ENCODE data around the gene ASTN2.

The ASTN2 gene

GRCh38 chr9:117080765-117081390, 334.0 kb downstream of the ASTN2 start:
- H3K4me1 ChIP-seq: no peaks in the 10 kb centered on the region
- H3K9me3 ChIP-seq: no peaks in the 10 kb centered on the region
- H3K27me3 ChIP-seq: no peaks in the 10 kb centered on the region
- no peak overlapping the region for H3K27ac ChIP-seq
- DNase-seq: no peak
- no peaks in the 10 kb centered on the region for H3K36me3 ChIP-seq
- intact Hi-C loops (cut with DNase I; ENCODE audit: low total_unique reads): no loop called here
- no peak for TF ChIP-seq CTCF (IDR thresholded peaks at IDR 0.05)
- no peak overlapping the region for H3K4me3 ChIP-seq

GRCh38 chr9:117076571-117077290, 338.1 kb downstream of the ASTN2 start:
- DNase-seq: no peak

GRCh38 chr9:117075636-117076035, 339.2 kb downstream of the ASTN2 start:
- no peaks in the 10 kb centered on the region for H3K27me3 ChIP-seq
- no peaks in the 10 kb centered on the region for H3K9me3 ChIP-seq
- H3K4me3 ChIP-seq: no peak overlapping the region
- intact Hi-C loops (cut with DNase I; ENCODE audit: low total_unique reads): no loop called here
- no peak for TF ChIP-seq CTCF (IDR thresholded peaks at IDR 0.05)
- H3K27ac ChIP-seq: no peak overlapping the region
- H3K36me3 ChIP-seq: no peaks in the 10 kb centered on the region
- no peaks in the 10 kb centered on the region for H3K4me1 ChIP-seq
- DNase-seq: no peak

More at GRCh38 chr9:117076571-117077290, 338.1 kb downstream of the ASTN2 start:
- no peaks in the 10 kb centered on the region for H3K27me3 ChIP-seq
- TF ChIP-seq CTCF (IDR thresholded peaks at IDR 0.05): no peak
- no peaks in the 10 kb centered on the region for H3K36me3 ChIP-seq
- no peak overlapping the region for H3K4me3 ChIP-seq
- no peaks in the 10 kb centered on the region for H3K9me3 ChIP-seq
- intact Hi-C loops (cut with DNase I; ENCODE audit: low total_unique reads): no loop called here
- H3K27ac ChIP-seq: no peak overlapping the region
- no peaks in the 10 kb centered on the region for H3K4me1 ChIP-seq

GRCh38 chr9:117074784-117075520, 339.9 kb downstream of the ASTN2 start:
- intact Hi-C loops (cut with DNase I; ENCODE audit: low total_unique reads): no loop called here
- no peak overlapping the region for H3K27ac ChIP-seq
- DNase-seq: no peak
- H3K4me3 ChIP-seq: no peak overlapping the region
- H3K27me3 ChIP-seq: no peaks in the 10 kb centered on the region
- H3K9me3 ChIP-seq: no peaks in the 10 kb centered on the region
- H3K4me1 ChIP-seq: no peaks in the 10 kb centered on the region
- no peaks in the 10 kb centered on the region for H3K36me3 ChIP-seq
- no peak for TF ChIP-seq CTCF (IDR thresholded peaks at IDR 0.05)

- DNase-seq: no peak
- H3K27me3 ChIP-seq: no peaks in the 10 kb centered on the region
- no peaks in the 10 kb centered on the region for H3K36me3 ChIP-seq
- TF ChIP-seq CTCF (IDR thresholded peaks at IDR 0.05): no peak
- no peaks in the 10 kb centered on the region for H3K9me3 ChIP-seq
- no peak overlapping the region for H3K4me3 ChIP-seq
- intact Hi-C loops (cut with DNase I; ENCODE audit: low total_unique reads): no loop called here
- no peaks in the 10 kb centered on the region for H3K4me1 ChIP-seq
- H3K27ac ChIP-seq: no peak overlapping the region
Measured at GRCh38 chr9:117074342-117074662, 340.6 kb downstream of the ASTN2 start.
